SJSA1 (cell line): ENCODE data around the gene PPEF1. TPM values are rescaled to one million over a fixed set of nuclear protein-coding genes. Genes with fewer than 3 reads are reported as not detected.
A peak's percentile ranks its signal among the peaks of the same experiment; 100 is the strongest.
"Not testable (repeated sequence)": the region's sequence is repeated elsewhere in the genome, so short reads cannot be mapped to it uniquely, and the experiment has no call there.

Experiments
- DNase-seq, 2 experiments: peaks; one replicate each; pipeline ENCODE4 v3.0.0-alpha.2; 2015 to 2020; ENCODE audit warnings: low spot score in 2 of 2, low read depth in 1 of 2
- H3K27ac ChIP-seq: fragments of 250-450 bp; sonication (Bioruptor Pico); 2 replicates; pipeline ENCODE4 v1.5.1; 2020; ENCODE audit warnings: mild to moderate bottlenecking, moderate library complexity
- H3K27me3 ChIP-seq: fragments of 250-450 bp; sonication (Bioruptor Pico); replicated peaks from 2 replicates; pipeline ENCODE4 v1.5.1; 2020; ENCODE audit warnings: mild to moderate bottlenecking, moderate library complexity
- H3K36me3 ChIP-seq: fragments of 250-450 bp; sonication (Bioruptor Pico); 2 replicates; pipeline ENCODE4 v1.5.1; 2020; ENCODE audit warnings: mild to moderate bottlenecking
- H3K4me1 ChIP-seq: fragments of 250-450 bp; sonication (Bioruptor Pico); replicated peaks from 2 replicates; pipeline ENCODE4 v1.6.1; 2021; ENCODE audit warnings: mild to moderate bottlenecking
- H3K4me3 ChIP-seq: fragments of 250-450 bp; sonication (Bioruptor Pico); 2 replicates; pipeline ENCODE4 v1.5.1; 2020; ENCODE audit warnings: mild to moderate bottlenecking
- H3K9me3 ChIP-seq: fragments of 250-450 bp; sonication (Bioruptor Pico); replicated peaks from 2 replicates; pipeline ENCODE4 v1.5.1; 2020; ENCODE audit warnings: mild to moderate bottlenecking
- total RNA-seq: library from RNA; depleted of rRNA; stranded (reverse); fragments of >200 nt; shearing (Covaris generic); gene quantifications from 2 replicates; pipeline ENCODE4 v1.2.3, GENCODE V29; 2014

The PPEF1 gene
- total RNA-seq, 1 experiment from 2014 or later = not detected

- no peak overlapping the region for H3K27ac ChIP-seq
- DNase-seq = no peak
- H3K9me3 ChIP-seq = no peaks in the 10 kb centered on the region
- H3K4me3 ChIP-seq = no peak overlapping the region
- no peaks in the 10 kb centered on the region for H3K36me3 ChIP-seq
- no peaks in the 10 kb centered on the region for H3K4me1 ChIP-seq
- no peaks in the 10 kb centered on the region for H3K27me3 ChIP-seq
These were observed 15.1 kb downstream of the PPEF1 start for GRCh38 chrX:18722500-18723071.

- Histone ChIP-seq H3K27me3 (no peaks in the 10 kb centered on the region), H3K36me3 (no peaks in the 10 kb centered on the region), H3K27ac (no peak overlapping the region), H3K4me1 (no peaks in the 10 kb centered on the region), H3K9me3 (no peaks in the 10 kb centered on the region), H3K4me3 (no peak overlapping the region)
- no peak for DNase-seq
These were observed 18.0 kb downstream of the PPEF1 start for GRCh38 chrX:18725310-18725943.

- H3K4me3 ChIP-seq = no peak overlapping the region
- DNase-seq = no peak
- no peak overlapping the region for H3K27ac ChIP-seq
- no peaks in the 10 kb centered on the region for H3K9me3 ChIP-seq
- H3K27me3 ChIP-seq = no peaks in the 10 kb centered on the region
- H3K4me1 ChIP-seq = no peaks in the 10 kb centered on the region
- H3K36me3 ChIP-seq = no peaks in the 10 kb centered on the region
These were observed 25.8 kb downstream of the PPEF1 start for GRCh38 chrX:18733287-18733686.

- H3K4me1 ChIP-seq, H3K27me3 ChIP-seq, H3K4me3 ChIP-seq, H3K27ac ChIP-seq, H3K9me3 ChIP-seq, DNase-seq, H3K36me3 ChIP-seq: not testable (repeated sequence)
These were observed 32.2 kb downstream of the PPEF1 start for GRCh38 chrX:18739609-18740008.

GRCh38 chrX:18748499-18748898 is 41.1 kb downstream of the PPEF1 start:
- Histone ChIP-seq H3K4me3 (no peak overlapping the region), H3K9me3 (no peaks in the 10 kb centered on the region), H3K36me3 (no peaks in the 10 kb centered on the region), H3K27ac (no peak overlapping the region), H3K27me3 (no peaks in the 10 kb centered on the region), H3K4me1 (no peaks in the 10 kb centered on the region)
- no peak for DNase-seq

GRCh38 chrX:18753631-18754030 is 46.2 kb downstream of the PPEF1 start:
- Histone ChIP-seq H3K27me3 (no peaks in the 10 kb centered on the region), H3K9me3 (no peaks in the 10 kb centered on the region), H3K27ac (no peak overlapping the region), H3K36me3 (no peaks in the 10 kb centered on the region), H3K4me3 (no peak overlapping the region), H3K4me1 (peaks cover 5% of the 10 kb centered on the region; the same call in 1 of the 2 replicates)
- peak in 1 of 2 experiments; percentile 28 for DNase-seq

- Histone ChIP-seq H3K9me3 (no peaks in the 10 kb centered on the region), H3K4me1 (peaks cover 5% of the 10 kb centered on the region; the same call in 1 of the 2 replicates), H3K36me3 (no peaks in the 10 kb centered on the region), H3K27ac (no peak overlapping the region), H3K27me3 (no peaks in the 10 kb centered on the region), H3K4me3 (no peak overlapping the region)
- DNase-seq = no peak
These were observed 48.2 kb downstream of the PPEF1 start for GRCh38 chrX:18755651-18756050.

- H3K27me3 ChIP-seq = no peaks in the 10 kb centered on the region
- DNase-seq = no peak
- no peak overlapping the region for H3K4me3 ChIP-seq
- peaks cover 5% of the 10 kb centered on the region; the same call in 1 of the 2 replicates for H3K4me1 ChIP-seq
- no peaks in the 10 kb centered on the region for H3K9me3 ChIP-seq
- no peaks in the 10 kb centered on the region for H3K36me3 ChIP-seq
- no peak overlapping the region for H3K27ac ChIP-seq
These were observed 50.8 kb downstream of the PPEF1 start for GRCh38 chrX:18757956-18758932.

- Histone ChIP-seq H3K9me3 (no peaks in the 10 kb centered on the region), H3K36me3 (no peaks in the 10 kb centered on the region), H3K4me3 (no peak overlapping the region), H3K4me1 (no peaks in the 10 kb centered on the region), H3K27ac (no peak overlapping the region), H3K27me3 (no peaks in the 10 kb centered on the region)
- no peak for DNase-seq
These were observed 54.3 kb downstream of the PPEF1 start for GRCh38 chrX:18761750-18762149.

GRCh38 chrX:18763106-18763505 is 55.7 kb downstream of the PPEF1 start:
- not testable (repeated sequence) for H3K4me3 ChIP-seq, H3K36me3 ChIP-seq, H3K27ac ChIP-seq, H3K4me1 ChIP-seq, DNase-seq, H3K27me3 ChIP-seq, H3K9me3 ChIP-seq

- no peak overlapping the region for H3K27ac ChIP-seq
- H3K36me3 ChIP-seq = no peaks in the 10 kb centered on the region
These were observed 61.9 kb downstream of the PPEF1 start for GRCh38 chrX:18769364-18769763.

GRCh38 chrX:18769812-18770573 is 62.5 kb downstream of the PPEF1 start:
- Histone ChIP-seq H3K9me3 (no peaks in the 10 kb centered on the region), H3K36me3 (no peaks in the 10 kb centered on the region), H3K27me3 (no peaks in the 10 kb centered on the region), H3K27ac (no peak overlapping the region), H3K4me3 (no peak overlapping the region), H3K4me1 (no peaks in the 10 kb centered on the region)
- no peak for DNase-seq

More at GRCh38 chrX:18769364-18769763, 61.9 kb downstream of the PPEF1 start:
- no peaks in the 10 kb centered on the region for H3K4me1 ChIP-seq
- H3K4me3 ChIP-seq = no peak overlapping the region
- no peaks in the 10 kb centered on the region for H3K9me3 ChIP-seq
- DNase-seq = no peak
- H3K27me3 ChIP-seq = no peaks in the 10 kb centered on the region

- Histone ChIP-seq H3K4me3 (no peak overlapping the region), H3K27ac (no peak overlapping the region), H3K27me3 (no peaks in the 10 kb centered on the region), H3K9me3 (no peaks in the 10 kb centered on the region), H3K4me1 (peaks cover 12% of the 10 kb centered on the region), H3K36me3 (no peaks in the 10 kb centered on the region)
- DNase-seq = no peak
These were observed 82.5 kb downstream of the PPEF1 start for GRCh38 chrX:18789916-18790315.
